Transverse colon (tissue), 4 donors: ENCODE results near the gene F2RL2.

ENCODE experiments used
- EP300 ChIP-seq: sonication (generic); formaldehyde crosslinking; IDR thresholded peaks from one replicate; pipeline ENCODE4 v1.6.1; 2017; ENCODE audit warnings: antibody characterized with exemption, low read depth
- POLR2A ChIP-seq: fragments of 450-650 bp; IDR thresholded peaks from one replicate; pipeline ENCODE4 v1.6.1; 2016; ENCODE audit warnings: antibody characterized with exemption, mild to moderate bottlenecking, moderate library complexity
- POLR2AphosphoS5 ChIP-seq, 3 donors: sonication (generic); formaldehyde crosslinking; IDR thresholded peaks; one replicate each; pipeline ENCODE4 v1.6.1; 2016; ENCODE audit warnings: antibody characterized with exemption in 3 of 3
- TF ChIP-seq, protein P1 (sequence below), 5 experiments: fragments of 200-600 bp in 3 of 5; fragments of 450-650 bp in 2 of 5; sonication (generic) in 3 of 5; IDR thresholded peaks; 1 replicate in 2 of 5; 2 replicates in 3 of 5; pipeline ENCODE4 v1.5.1; 2016 to 2017; ENCODE audit warnings: antibody characterized with exemption in 5 of 5, inconsistent platforms in 3 of 5, mild to moderate bottlenecking in 2 of 5, moderate library complexity in 1 of 5

DNA sequence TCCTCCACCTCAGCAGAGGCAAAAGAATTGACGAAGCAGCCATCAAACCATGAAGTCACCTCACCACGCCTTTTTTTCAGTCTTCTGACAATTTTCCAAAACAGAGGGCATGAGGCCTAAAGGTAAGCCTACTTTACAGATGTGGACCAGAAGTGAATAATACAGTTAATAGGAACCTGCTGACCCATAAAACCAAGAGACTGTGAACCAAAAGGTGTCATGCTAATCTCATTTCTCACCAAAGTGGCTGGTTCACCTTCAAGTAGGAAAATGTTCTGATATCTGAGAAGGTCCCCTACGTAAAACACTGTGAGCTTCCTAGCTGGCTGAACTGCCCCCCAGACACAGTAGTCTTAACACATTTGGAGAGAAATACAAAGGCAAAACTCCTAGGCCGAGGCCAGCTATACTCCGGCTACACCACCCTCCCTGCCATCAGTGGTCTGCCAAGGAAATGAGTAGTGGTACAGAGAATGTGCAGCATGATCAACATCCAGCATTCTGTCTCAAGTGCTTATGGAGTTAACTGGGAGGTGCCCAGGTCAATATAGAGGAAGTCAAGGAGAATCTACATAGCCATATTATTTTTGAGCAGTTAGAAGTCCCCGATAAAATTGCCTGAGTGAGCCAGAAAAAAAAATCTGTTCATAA is 19.3 kb upstream of the F2RL2 start:
- TF ChIP-seq, protein P1, sequence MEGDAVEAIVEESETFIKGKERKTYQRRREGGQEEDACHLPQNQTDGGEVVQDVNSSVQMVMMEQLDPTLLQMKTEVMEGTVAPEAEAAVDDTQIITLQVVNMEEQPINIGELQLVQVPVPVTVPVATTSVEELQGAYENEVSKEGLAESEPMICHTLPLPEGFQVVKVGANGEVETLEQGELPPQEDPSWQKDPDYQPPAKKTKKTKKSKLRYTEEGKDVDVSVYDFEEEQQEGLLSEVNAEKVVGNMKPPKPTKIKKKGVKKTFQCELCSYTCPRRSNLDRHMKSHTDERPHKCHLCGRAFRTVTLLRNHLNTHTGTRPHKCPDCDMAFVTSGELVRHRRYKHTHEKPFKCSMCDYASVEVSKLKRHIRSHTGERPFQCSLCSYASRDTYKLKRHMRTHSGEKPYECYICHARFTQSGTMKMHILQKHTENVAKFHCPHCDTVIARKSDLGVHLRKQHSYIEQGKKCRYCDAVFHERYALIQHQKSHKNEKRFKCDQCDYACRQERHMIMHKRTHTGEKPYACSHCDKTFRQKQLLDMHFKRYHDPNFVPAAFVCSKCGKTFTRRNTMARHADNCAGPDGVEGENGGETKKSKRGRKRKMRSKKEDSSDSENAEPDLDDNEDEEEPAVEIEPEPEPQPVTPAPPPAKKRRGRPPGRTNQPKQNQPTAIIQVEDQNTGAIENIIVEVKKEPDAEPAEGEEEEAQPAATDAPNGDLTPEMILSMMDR (IDR thresholded peaks at IDR 0.05): no peak
- no peak for TF ChIP-seq EP300
- TF ChIP-seq POLR2AphosphoS5 (IDR thresholded peaks at IDR 0.05): no peak
- no peak for TF ChIP-seq POLR2A
